GM12878 (cell line): ENCODE results near the gene TAF6. TPM values are rescaled to one million over a fixed set of nuclear protein-coding genes. Genes with fewer than 3 reads are reported as not detected.

Experiments used
- ATAC-seq: fragments of 200-7000 bp; cut with Tn5 transposase; 3 replicates; pipeline ENCODE4 v1.9.1; 2020; ENCODE audit warnings: mild to moderate bottlenecking, moderate library complexity
- BruUV-seq: library from RNA; stranded (reverse); fragments of 400-500 nt; replicated peaks from 2 replicates; lab custom pipeline; 2021; lab: Mats Ljungman, UMichigan
- CTCF ChIA-PET: fragments of 300-600 bp; sonication (Branson Sonifier 250); formaldehyde crosslinking; extraction: SDS; loops from one replicate; lab custom pipeline; 2021; ENCODE audit warnings: inconsistent platforms; lab: Yijun Ruan, JAX
- POLR2A ChIA-PET: fragments of 350-600 bp; formaldehyde crosslinking; extraction: SDS; loops from one replicate; lab custom pipeline; 2021; ENCODE audit warnings: inconsistent platforms; lab: Charles Lee
- RAD21 ChIA-PET: fragments of 300-600 bp; sonication (Branson Sonifier 250); formaldehyde crosslinking; loops from one replicate; lab custom pipeline; 2023; ENCODE audit warnings: antibody characterized with exemption; ENCODE audit not compliant: unreplicated experiment; lab: Charles Lee
- SMC1A ChIA-PET: fragments of 300-600 bp; sonication (Branson Sonifier 250); formaldehyde crosslinking; loops from one replicate; lab custom pipeline; 2023; ENCODE audit not compliant: unreplicated experiment, uncharacterized antibody; lab: Charles Lee
- DNase-seq: peaks from one replicate; pipeline ENCODE4 v3.0.0-alpha.2; 2011; ENCODE audit warnings: low read depth, low spot score
- FAIRE-seq: peaks from 3 replicates; lab custom pipeline; 2011; peaks lifted over from hg19 to GRCh38; lab: Jason Lieb, UNC
- H2AFZ ChIP-seq: 2 replicates; pipeline ENCODE4 v1.6.0; 2011; ENCODE audit warnings: low read depth, low read length, control low read depth; ENCODE audit not compliant: control insufficient read depth
- H3K27ac ChIP-seq: 2 replicates; pipeline ENCODE4 v1.5.1; 2011; ENCODE audit warnings: control low read depth; ENCODE audit not compliant: control insufficient read depth, insufficient read depth
- H3K27me3 ChIP-seq, 2 experiments: replicated peaks in 1 of 2; 2 replicates each; pipeline versions ENCODE4 v1.6.0 to v1.6.1; 2011; ENCODE audit warnings: low read length in 1 of 2; ENCODE audit not compliant: control insufficient read depth in 2 of 2, insufficient read depth in 2 of 2
- H3K36me3 ChIP-seq, 2 experiments: 2 replicates each; pipeline ENCODE4 v1.5.1; 2011; ENCODE audit warnings: low read length in 1 of 2; ENCODE audit not compliant: control insufficient read depth in 2 of 2, insufficient read depth in 2 of 2
- H3K4me1 ChIP-seq: 2 replicates; pipeline ENCODE4 v1.6.1; 2011; ENCODE audit warnings: mild to moderate bottlenecking, low read length, moderate library complexity, mixed read lengths; ENCODE audit not compliant: control insufficient read depth, insufficient read depth
- H3K4me2 ChIP-seq: 2 replicates; pipeline ENCODE4 v1.6.0; 2011; ENCODE audit warnings: control low read depth; ENCODE audit not compliant: control insufficient read depth, insufficient read depth
- H3K4me3 ChIP-seq: fragments of 200-600 bp; sonication (generic); 2 replicates; pipeline ENCODE4 v1.5.1; 2016
- H3K79me2 ChIP-seq: 2 replicates; pipeline ENCODE4 v1.6.0; 2011; ENCODE audit warnings: low read length; ENCODE audit not compliant: control insufficient read depth, insufficient read depth
- H3K9ac ChIP-seq: 2 replicates; pipeline ENCODE4 v1.8.0; 2011; ENCODE audit warnings: low read length, control low read depth, mixed read lengths; ENCODE audit not compliant: control insufficient read depth, insufficient read depth
- H3K9me3 ChIP-seq: replicated peaks from 3 replicates; pipeline ENCODE4 v1.5.1; 2011; ENCODE audit warnings: mild to moderate bottlenecking, low read length; ENCODE audit not compliant: control insufficient read depth, insufficient read depth
- H4K20me1 ChIP-seq: 2 replicates; pipeline ENCODE4 v1.6.0; 2011; ENCODE audit not compliant: control insufficient read depth, insufficient read depth
- BACH1 ChIP-seq: fragments of 450-650 bp; IDR thresholded peaks from 2 replicates; pipeline ENCODE4 v1.6.1; 2017; ENCODE audit warnings: mild to moderate bottlenecking, borderline replicate concordance
- DPF2 ChIP-seq: fragments of 450-650 bp; IDR thresholded peaks from 2 replicates; pipeline ENCODE4 v1.6.1; 2017; ENCODE audit warnings: mild to moderate bottlenecking
- MEF2B ChIP-seq: fragments of 450-650 bp; IDR thresholded peaks from 2 replicates; pipeline ENCODE4 v1.6.1; 2018; ENCODE audit warnings: mild to moderate bottlenecking, moderate library complexity; ENCODE audit not compliant: partially characterized antibody, poor library complexity, severe bottlenecking
- SMAD1 ChIP-seq: fragments of 450-650 bp; IDR thresholded peaks from 2 replicates; pipeline ENCODE4 v1.6.1; 2018; ENCODE audit warnings: mild to moderate bottlenecking, low read depth; ENCODE audit not compliant: partially characterized antibody
- SMC3 ChIP-seq: IDR thresholded peaks from 2 replicates; pipeline ENCODE4 v1.6.1; 2011; ENCODE audit warnings: low read length, improper control_type of control experiment, borderline replicate concordance
- WGBS: methylation state at CpG from one replicate; pipeline ENCODE4 v1.1.6; 2016; ENCODE audit warnings: low lambda C conversion rate; ENCODE audit not compliant: insufficient replicate concordance, insufficient coverage; ENCODE audit errors: missing lambda C conversion rate; 5-methylcytosine and 5-hydroxymethylcytosine counted together
- in situ Hi-C: fragments of 300-500 bp; cut with MboI; formaldehyde crosslinking; loops from 9 replicates; pipeline ENCODE4 v1.14.3; 2018; ENCODE audit warnings: mixed read lengths
- intact Hi-C: fragments of 100-400 bp; cut with micrococcal nuclease; formaldehyde crosslinking; loops from one replicate; pipeline ENCODE4 v1.14.2; 2022; ENCODE audit not compliant: unreplicated experiment
- polyA plus RNA-seq, 11 experiments: library from polyadenylated mRNA; depleted of rRNA in 4 of 11; unstranded in 6 of 11; stranded (reverse) in 5 of 11; fragments of >200 nt; fragmentation: Nextera tagmentation in 4 of 11; fragmentation: Illumina TruSeq in 1 of 11; extraction: Ambion mirVana in 4 of 11; extraction: Trizol in 1 of 11; gene quantifications; 1 replicate in 1 of 11; 2 replicates in 10 of 11; pipeline versions ENCODE4 v1.2.1 to v1.2.3, GENCODE V29; 2011 to 2016; ENCODE audit warnings: inconsistent platforms in 2 of 11, missing spikeins in 2 of 11, low read depth in 1 of 11
- total RNA-seq, 4 experiments: library from RNA; depleted of rRNA in 3 of 4; stranded (reverse); fragments of >200 nt in 3 of 4; fragmentation: Illumina TruSeq in 1 of 4; extraction: Trizol in 1 of 4; gene quantifications; 2 replicates each; pipeline versions ENCODE4 v1.2.1 to v1.2.3, GENCODE V29; 2013 to 2021
- TF ChIP-seq, protein P1 (sequence below): fragments of 450-650 bp; IDR thresholded peaks from 2 replicates; pipeline ENCODE4 v1.6.1; 2017; ENCODE audit warnings: mild to moderate bottlenecking, moderate library complexity
- TF ChIP-seq, protein P2 (sequence below): IDR thresholded peaks from 2 replicates; pipeline ENCODE4 v1.6.1; 2012; ENCODE audit warnings: low read depth, low read length, improper control_type of control experiment
- TF ChIP-seq, protein P3 (sequence below): fragments of 450-650 bp; IDR thresholded peaks from 2 replicates; pipeline ENCODE4 v1.6.1; 2017; ENCODE audit warnings: mild to moderate bottlenecking, moderate library complexity

The TAF6 gene
- total and polyA plus RNA-seq, 10 of the 15 experiments (the other 5 are each of a cell fraction or from before 2014, with no cell fraction given) = 0.27 to 42.6 (median 17.0) TPM

DNA sequence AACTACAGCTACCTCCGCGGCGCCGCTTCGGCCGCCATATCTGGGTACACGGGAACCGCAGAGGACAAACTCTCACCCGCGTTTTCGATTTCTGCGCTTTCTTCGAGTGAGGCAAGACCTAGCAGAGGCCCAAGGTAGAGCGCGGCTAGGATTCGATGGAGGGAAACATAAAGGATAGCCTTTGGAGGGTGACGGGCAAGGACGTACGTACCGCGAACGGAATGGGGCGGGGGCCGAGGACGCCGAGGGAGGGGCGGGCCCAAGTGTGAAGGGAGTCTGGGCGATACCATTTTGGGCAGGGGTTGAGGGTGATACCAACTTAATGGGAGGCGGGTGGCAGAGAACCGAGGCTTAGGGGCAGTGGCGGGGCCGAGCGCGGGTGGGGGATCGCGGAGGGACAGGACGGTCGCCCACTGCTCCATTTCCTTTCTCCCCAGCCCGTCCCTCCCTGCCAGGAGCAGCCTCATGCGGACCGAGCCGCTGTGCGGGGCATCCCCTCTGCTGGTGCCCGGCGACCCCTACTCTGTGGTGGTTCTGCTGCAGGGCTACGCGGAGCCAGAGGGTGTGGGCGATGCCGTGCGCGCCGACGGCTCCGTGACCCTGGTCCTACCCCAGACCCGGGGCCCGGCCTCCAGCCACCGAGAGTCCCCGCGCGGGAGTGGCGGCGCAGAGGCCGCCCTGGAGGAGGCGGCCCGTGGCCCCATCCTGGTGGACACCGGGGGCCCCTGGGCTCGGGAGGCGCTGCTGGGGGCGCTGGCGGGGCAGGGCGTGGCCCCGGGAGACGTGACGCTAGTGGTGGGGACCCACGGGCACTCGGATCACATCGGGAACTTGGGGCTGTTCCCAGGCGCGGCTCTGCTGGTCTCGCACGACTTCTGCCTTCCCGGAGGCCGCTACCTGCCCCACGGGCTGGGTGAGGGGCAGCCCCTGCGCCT, 8.0 kb upstream of the TAF6 start, which contains the start of gene MBLAC1 (continued):
- peak; percentile 63; the same call in 1 of the 2 replicates for TF ChIP-seq BACH1
- TF ChIP-seq, all 136 proteins: peak for 45

DNA sequence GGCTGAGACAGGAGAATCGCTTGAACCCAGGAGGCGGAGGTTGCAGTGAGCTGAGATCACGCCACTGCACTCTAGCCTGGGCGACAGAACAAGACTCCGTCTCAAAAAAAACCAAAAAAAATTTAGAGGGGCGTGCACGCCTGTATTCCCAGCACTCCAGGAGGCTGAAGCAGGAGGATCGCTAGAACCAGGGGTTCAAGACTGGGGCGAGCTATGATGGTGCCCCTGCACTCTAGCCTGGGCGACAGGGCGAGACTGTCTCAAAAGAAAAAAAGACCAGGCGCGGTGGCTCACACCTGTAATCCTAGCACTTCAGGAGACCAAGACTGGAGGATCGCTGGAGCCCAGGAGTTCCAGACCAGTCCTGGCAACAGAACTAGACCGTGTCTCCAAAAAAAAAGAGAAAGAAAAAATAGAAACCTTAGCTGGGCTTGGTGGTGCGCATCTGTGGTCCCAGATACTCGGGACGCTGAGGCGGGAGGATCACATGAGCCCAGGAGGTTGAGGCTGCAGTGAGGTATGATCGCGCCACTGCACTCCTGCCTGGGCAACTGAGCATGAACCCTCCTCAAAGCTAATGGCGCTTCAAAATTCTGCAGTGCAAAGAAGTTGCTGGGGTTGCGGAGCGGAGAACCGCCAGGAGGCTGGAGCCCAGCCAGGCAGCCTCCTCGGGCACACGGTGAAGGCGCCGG, 7.2 kb upstream of the TAF6 start:
- Histone ChIP-seq H3K4me3 (peak overlapping the region; percentile 75), H3K4me2 (peak overlapping the region; percentile 81)
- ATAC-seq = peak; percentile 7
- TF ChIP-seq, protein P1, sequence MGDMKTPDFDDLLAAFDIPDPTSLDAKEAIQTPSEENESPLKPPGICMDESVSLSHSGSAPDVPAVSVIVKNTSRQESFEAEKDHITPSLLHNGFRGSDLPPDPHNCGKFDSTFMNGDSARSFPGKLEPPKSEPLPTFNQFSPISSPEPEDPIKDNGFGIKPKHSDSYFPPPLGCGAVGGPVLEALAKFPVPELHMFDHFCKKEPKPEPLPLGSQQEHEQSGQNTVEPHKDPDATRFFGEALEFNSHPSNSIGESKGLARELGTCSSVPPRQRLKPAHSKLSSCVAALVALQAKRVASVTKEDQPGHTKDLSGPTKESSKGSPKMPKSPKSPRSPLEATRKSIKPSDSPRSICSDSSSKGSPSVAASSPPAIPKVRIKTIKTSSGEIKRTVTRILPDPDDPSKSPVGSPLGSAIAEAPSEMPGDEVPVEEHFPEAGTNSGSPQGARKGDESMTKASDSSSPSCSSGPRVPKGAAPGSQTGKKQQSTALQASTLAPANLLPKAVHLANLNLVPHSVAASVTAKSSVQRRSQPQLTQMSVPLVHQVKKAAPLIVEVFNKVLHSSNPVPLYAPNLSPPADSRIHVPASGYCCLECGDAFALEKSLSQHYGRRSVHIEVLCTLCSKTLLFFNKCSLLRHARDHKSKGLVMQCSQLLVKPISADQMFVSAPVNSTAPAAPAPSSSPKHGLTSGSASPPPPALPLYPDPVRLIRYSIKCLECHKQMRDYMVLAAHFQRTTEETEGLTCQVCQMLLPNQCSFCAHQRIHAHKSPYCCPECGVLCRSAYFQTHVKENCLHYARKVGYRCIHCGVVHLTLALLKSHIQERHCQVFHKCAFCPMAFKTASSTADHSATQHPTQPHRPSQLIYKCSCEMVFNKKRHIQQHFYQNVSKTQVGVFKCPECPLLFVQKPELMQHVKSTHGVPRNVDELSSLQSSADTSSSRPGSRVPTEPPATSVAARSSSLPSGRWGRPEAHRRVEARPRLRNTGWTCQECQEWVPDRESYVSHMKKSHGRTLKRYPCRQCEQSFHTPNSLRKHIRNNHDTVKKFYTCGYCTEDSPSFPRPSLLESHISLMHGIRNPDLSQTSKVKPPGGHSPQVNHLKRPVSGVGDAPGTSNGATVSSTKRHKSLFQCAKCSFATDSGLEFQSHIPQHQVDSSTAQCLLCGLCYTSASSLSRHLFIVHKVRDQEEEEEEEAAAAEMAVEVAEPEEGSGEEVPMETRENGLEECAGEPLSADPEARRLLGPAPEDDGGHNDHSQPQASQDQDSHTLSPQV = no peak
- peak; percentile 16 for TF ChIP-seq DPF2
- no peak for TF ChIP-seq SMAD1
- TF ChIP-seq SMC3 = 0 out of 2 replicates have a peak, but pooled peaks have one; percentile 10
- TF ChIP-seq MEF2B = peak; percentile 18
- TF ChIP-seq, protein P2, sequence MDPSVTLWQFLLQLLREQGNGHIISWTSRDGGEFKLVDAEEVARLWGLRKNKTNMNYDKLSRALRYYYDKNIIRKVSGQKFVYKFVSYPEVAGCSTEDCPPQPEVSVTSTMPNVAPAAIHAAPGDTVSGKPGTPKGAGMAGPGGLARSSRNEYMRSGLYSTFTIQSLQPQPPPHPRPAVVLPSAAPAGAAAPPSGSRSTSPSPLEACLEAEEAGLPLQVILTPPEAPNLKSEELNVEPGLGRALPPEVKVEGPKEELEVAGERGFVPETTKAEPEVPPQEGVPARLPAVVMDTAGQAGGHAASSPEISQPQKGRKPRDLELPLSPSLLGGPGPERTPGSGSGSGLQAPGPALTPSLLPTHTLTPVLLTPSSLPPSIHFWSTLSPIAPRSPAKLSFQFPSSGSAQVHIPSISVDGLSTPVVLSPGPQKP = no peak
- TF ChIP-seq, protein P3, sequence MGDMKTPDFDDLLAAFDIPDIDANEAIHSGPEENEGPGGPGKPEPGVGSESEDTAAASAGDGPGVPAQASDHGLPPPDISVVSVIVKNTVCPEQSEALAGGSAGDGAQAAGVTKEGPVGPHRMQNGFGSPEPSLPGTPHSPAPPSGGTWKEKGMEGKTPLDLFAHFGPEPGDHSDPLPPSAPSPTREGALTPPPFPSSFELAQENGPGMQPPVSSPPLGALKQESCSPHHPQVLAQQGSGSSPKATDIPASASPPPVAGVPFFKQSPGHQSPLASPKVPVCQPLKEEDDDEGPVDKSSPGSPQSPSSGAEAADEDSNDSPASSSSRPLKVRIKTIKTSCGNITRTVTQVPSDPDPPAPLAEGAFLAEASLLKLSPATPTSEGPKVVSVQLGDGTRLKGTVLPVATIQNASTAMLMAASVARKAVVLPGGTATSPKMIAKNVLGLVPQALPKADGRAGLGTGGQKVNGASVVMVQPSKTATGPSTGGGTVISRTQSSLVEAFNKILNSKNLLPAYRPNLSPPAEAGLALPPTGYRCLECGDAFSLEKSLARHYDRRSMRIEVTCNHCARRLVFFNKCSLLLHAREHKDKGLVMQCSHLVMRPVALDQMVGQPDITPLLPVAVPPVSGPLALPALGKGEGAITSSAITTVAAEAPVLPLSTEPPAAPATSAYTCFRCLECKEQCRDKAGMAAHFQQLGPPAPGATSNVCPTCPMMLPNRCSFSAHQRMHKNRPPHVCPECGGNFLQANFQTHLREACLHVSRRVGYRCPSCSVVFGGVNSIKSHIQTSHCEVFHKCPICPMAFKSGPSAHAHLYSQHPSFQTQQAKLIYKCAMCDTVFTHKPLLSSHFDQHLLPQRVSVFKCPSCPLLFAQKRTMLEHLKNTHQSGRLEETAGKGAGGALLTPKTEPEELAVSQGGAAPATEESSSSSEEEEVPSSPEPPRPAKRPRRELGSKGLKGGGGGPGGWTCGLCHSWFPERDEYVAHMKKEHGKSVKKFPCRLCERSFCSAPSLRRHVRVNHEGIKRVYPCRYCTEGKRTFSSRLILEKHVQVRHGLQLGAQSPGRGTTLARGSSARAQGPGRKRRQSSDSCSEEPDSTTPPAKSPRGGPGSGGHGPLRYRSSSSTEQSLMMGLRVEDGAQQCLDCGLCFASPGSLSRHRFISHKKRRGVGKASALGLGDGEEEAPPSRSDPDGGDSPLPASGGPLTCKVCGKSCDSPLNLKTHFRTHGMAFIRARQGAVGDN = peak; percentile 59; the same call in 1 of the 2 replicates

More for the DNA sequence above, 7.2 kb upstream of the TAF6 start:
- no peaks in the 10 kb centered on the region; a peak in 1 of 4 replicates for H3K36me3 ChIP-seq
- peaks cover 13% of the 10 kb centered on the region for H3K79me2 ChIP-seq
- peaks cover 17% of the 10 kb centered on the region for H3K4me1 ChIP-seq
- 5% methylated on average over 28 of the region's 29 CpGs for WGBS
- POLR2A ChIA-PET = interaction anchor here (0.7 to 2.3 kb wide), 4 partner anchors 25 to 68 kb away, joined by 4 to 18 read pairs (median 6); partner anchors contain the start of genes AP4M1, COPS6 and MCM7
- H2AFZ ChIP-seq = peak overlapping the region; percentile 98
- H4K20me1 ChIP-seq = no peaks in the 10 kb centered on the region
- RAD21 ChIA-PET = interaction anchor here (0.6 to 1.5 kb wide), 4 partner anchors 25 to 148 kb away, joined by 3 to 8 read pairs (median 4); partner anchors contain the start of genes AP4M1 and MCM7
- H3K27me3 ChIP-seq = no peaks in the 10 kb centered on the region
- H3K9me3 ChIP-seq = no peaks in the 10 kb centered on the region
- BruUV-seq = TSS peak; percentile 93
- CTCF ChIA-PET = interaction anchor here (0.7 to 1.0 kb wide), 3 partner anchors 40 to 89 kb away, joined by 3 read pairs; no protein-coding TSS in a partner anchor
- SMC1A ChIA-PET = interaction anchor here (1.1 to 2.2 kb wide), 4 partner anchors 25 to 207 kb away, joined by 3 to 9 read pairs (median 4); partner anchors contain the start of genes AP4M1, MCM7 and TRIM4
- in situ Hi-C loops = no loop called here
- intact Hi-C loops = loop anchor here (2.0 to 5.0 kb wide), 3 partner anchors 44 to 149 kb away; partner anchors contain the start of gene AZGP1
- no peak for FAIRE-seq
- H3K9ac ChIP-seq = peak overlapping the region; percentile 87
- peak overlapping the region; percentile 99 for H3K27ac ChIP-seq
- no peak for DNase-seq
